HCT116 (cell line): ENCODE data around the gene SMG6.

ENCODE experiments used
- SP1 ChIP-seq: IDR thresholded peaks from 2 replicates; pipeline ENCODE4 v1.6.1; 2012; ENCODE audit warnings: low read depth
- TF ChIP-seq, protein P1 (sequence below), 3 experiments: fragments of 200-600 bp in 1 of 3; sonication (generic) in 1 of 3; IDR thresholded peaks in 2 of 3; conservative IDR thresholded peaks in 1 of 3; 2 replicates each; pipeline ENCODE4 v1.5.1; 2012 to 2017; ENCODE audit warnings: low read depth in 2 of 3, low read length in 2 of 3, antibody characterized with exemption in 1 of 3, borderline replicate concordance in 1 of 3, control low read depth in 1 of 3, mild to moderate bottlenecking in 1 of 3, mixed read lengths in 1 of 3, mixed run types in 1 of 3, moderate library complexity in 1 of 3; ENCODE audit not compliant: insufficient read depth in 1 of 3

DNA sequence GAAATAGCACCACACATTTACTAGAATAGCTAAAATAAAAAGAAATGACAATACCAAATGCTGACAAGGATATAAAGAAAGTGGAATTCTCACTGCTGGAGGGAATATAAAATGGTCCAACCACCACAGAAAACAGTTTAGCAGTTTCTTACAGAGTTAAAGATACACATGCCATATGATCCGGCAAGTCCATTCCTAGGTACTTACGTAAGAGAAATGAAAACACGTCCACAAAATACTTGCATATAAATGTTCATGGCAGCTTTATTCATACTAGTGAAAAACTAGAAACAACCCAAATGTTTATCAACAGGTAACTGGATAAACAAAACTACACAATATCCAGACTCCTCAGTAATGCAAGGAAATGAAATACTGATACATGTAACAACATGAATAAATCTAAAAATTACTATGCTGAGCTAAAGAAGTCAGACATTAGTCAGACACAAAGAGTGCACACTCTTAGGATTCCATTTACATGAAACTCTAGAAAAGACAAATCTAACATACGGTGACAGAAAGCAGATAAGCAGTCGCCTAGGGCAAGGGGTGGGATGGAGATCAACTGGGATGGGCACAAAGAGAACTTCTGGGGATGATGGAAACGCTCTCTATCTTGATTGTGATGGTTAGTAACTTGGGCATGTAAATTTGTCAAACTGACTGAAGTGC lies 76.4 kb downstream of the SMG6 start:
- TF ChIP-seq, protein P1, sequence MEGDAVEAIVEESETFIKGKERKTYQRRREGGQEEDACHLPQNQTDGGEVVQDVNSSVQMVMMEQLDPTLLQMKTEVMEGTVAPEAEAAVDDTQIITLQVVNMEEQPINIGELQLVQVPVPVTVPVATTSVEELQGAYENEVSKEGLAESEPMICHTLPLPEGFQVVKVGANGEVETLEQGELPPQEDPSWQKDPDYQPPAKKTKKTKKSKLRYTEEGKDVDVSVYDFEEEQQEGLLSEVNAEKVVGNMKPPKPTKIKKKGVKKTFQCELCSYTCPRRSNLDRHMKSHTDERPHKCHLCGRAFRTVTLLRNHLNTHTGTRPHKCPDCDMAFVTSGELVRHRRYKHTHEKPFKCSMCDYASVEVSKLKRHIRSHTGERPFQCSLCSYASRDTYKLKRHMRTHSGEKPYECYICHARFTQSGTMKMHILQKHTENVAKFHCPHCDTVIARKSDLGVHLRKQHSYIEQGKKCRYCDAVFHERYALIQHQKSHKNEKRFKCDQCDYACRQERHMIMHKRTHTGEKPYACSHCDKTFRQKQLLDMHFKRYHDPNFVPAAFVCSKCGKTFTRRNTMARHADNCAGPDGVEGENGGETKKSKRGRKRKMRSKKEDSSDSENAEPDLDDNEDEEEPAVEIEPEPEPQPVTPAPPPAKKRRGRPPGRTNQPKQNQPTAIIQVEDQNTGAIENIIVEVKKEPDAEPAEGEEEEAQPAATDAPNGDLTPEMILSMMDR (IDR thresholded peaks at IDR 0.05 in 2 of 3, conservative IDR thresholded peaks at IDR 0.05 in 1 of 3; ENCODE audit: borderline replicate concordance in 1 of 3, insufficient read depth in 1 of 3, low read depth in 2 of 3, low read length in 2 of 3) = no peak
- TF ChIP-seq SP1 = no peak
